Thyroid gland (tissue), 4 donors: ENCODE measurements around the gene OR4K5. TPM values are rescaled to one million over a fixed set of nuclear protein-coding genes. Genes with fewer than 3 reads are reported as not detected.

ENCODE experiments used
- DNase-seq, 2 donors: peaks; one replicate each; pipeline ENCODE4 v3.0.0-alpha.2; 2019
- H3K27ac ChIP-seq, 3 donors: fragments of 200-600 bp; sonication (generic); 1 replicate in 2 of 3; 2 replicates in 1 of 3; pipeline ENCODE4 v1.5.1; 2016 to 2019; ENCODE audit warnings: mild to moderate bottlenecking in 1 of 3, moderate library complexity in 1 of 3
- H3K27me3 ChIP-seq: fragments of 200-600 bp; sonication (generic); one replicate; pipeline ENCODE4 v1.5.1; 2019
- H3K36me3 ChIP-seq, 2 donors: fragments of 200-600 bp; sonication (generic); one replicate each; pipeline ENCODE4 v1.5.1; 2016 to 2019
- H3K4me1 ChIP-seq, 2 donors: fragments of 200-600 bp; sonication (generic); one replicate each; pipeline ENCODE4 v1.5.1; 2017 to 2019
- H3K4me3 ChIP-seq, 3 donors: fragments of 200-600 bp; sonication (generic); replicated peaks in 1 of 3; 1 replicate in 2 of 3; 2 replicates in 1 of 3; pipeline ENCODE4 v1.5.1; 2016; ENCODE audit warnings: mild to moderate bottlenecking in 1 of 3
- H3K9me3 ChIP-seq: fragments of 200-600 bp; sonication (generic); one replicate; pipeline ENCODE4 v1.5.1; 2017
- POLR2A ChIP-seq, 2 donors: fragments of 450-650 bp; IDR thresholded peaks; one replicate each; pipeline ENCODE4 v1.6.1; 2017; ENCODE audit warnings: antibody characterized with exemption in 2 of 2, mild to moderate bottlenecking in 2 of 2, moderate library complexity in 1 of 2
- WGBS, 2 donors: methylation state at CpG; one replicate each; pipeline ENCODE4 v1.1.5; 2017; 5-methylcytosine and 5-hydroxymethylcytosine counted together
- intact Hi-C: fragments of 100-400 bp; cut with DNase I; formaldehyde crosslinking; loops from one replicate; pipeline ENCODE4 v1.15.1; 2023
- total RNA-seq, 4 donors: library from RNA; depleted of rRNA; stranded (reverse); fragments of >200 nt; gene quantifications; one replicate each; pipeline ENCODE4 v1.2.3, GENCODE V29; 2016
- TF ChIP-seq, protein P1 (sequence below), 6 experiments: fragments of 200-600 bp in 3 of 6; fragments of 450-650 bp in 3 of 6; sonication (generic) in 3 of 6; IDR thresholded peaks; one replicate each; pipeline ENCODE4 v1.5.1; 2016 to 2019; ENCODE audit warnings: antibody characterized with exemption in 6 of 6, mild to moderate bottlenecking in 2 of 6, inconsistent platforms in 1 of 6, moderate library complexity in 1 of 6

Gene OR4K5, protein sequence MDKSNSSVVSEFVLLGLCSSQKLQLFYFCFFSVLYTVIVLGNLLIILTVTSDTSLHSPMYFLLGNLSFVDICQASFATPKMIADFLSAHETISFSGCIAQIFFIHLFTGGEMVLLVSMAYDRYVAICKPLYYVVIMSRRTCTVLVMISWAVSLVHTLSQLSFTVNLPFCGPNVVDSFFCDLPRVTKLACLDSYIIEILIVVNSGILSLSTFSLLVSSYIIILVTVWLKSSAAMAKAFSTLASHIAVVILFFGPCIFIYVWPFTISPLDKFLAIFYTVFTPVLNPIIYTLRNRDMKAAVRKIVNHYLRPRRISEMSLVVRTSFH
- not detected for total RNA-seq

- H3K4me3 ChIP-seq = no peak within 1 kb of the TSS
- no peaks in the 10 kb centered on the region for H3K4me1 ChIP-seq
- no peaks in the 10 kb centered on the region for H3K9me3 ChIP-seq
- no peak within 1 kb of the TSS for H3K27ac ChIP-seq
- no peaks in the 10 kb centered on the region for H3K27me3 ChIP-seq
- H3K36me3 ChIP-seq = no peaks in the 10 kb centered on the region
- intact Hi-C loops = no loop called here
- TF ChIP-seq, protein P1, sequence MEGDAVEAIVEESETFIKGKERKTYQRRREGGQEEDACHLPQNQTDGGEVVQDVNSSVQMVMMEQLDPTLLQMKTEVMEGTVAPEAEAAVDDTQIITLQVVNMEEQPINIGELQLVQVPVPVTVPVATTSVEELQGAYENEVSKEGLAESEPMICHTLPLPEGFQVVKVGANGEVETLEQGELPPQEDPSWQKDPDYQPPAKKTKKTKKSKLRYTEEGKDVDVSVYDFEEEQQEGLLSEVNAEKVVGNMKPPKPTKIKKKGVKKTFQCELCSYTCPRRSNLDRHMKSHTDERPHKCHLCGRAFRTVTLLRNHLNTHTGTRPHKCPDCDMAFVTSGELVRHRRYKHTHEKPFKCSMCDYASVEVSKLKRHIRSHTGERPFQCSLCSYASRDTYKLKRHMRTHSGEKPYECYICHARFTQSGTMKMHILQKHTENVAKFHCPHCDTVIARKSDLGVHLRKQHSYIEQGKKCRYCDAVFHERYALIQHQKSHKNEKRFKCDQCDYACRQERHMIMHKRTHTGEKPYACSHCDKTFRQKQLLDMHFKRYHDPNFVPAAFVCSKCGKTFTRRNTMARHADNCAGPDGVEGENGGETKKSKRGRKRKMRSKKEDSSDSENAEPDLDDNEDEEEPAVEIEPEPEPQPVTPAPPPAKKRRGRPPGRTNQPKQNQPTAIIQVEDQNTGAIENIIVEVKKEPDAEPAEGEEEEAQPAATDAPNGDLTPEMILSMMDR (IDR thresholded peaks at IDR 0.05) = no peak
- no peak for TF ChIP-seq POLR2A (IDR thresholded peaks at IDR 0.05)
- no peak for DNase-seq
These were observed at the start of gene OR4K5 for GRCh38 chr14:19920021-19920657. Gene OR4K5, plus strand, starts transcription at chr14:19920607. Its CDS starts 0 bp downstream, at chr14:19920607.

DNA sequence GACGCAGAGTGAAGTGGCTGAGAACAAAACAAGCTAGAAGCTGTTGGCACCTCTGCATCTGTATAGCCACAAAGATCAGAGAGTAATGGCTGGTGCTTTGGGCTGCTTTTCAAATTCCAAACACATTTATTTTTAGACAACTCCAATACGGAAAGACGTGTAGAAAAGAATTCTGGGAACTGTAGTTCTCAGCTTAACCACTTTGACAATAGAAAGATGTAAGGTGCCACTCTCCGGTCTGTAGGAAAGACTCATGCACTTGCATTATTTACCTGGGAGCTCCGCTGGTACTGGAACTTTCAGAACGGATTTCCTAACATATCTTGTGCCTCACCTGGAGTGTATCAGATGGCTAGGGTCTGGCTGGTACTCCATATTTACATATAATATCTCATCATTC lies 47.2 kb upstream of the OR4K5 start:
- Histone ChIP-seq H3K27ac (no peak overlapping the region), H3K9me3 (no peaks in the 10 kb centered on the region), H3K27me3 (no peaks in the 10 kb centered on the region), H3K36me3 (no peaks in the 10 kb centered on the region), H3K4me3 (no peak overlapping the region), H3K4me1 (no peaks in the 10 kb centered on the region)
- WGBS, 2 donors = 31 to 39% methylated on average over 6 of the region's 6 CpGs
- TF ChIP-seq, protein P1 (IDR thresholded peaks at IDR 0.05) = no peak
- no peak for TF ChIP-seq POLR2A (IDR thresholded peaks at IDR 0.05)
- intact Hi-C loops = no loop called here
- no peak for DNase-seq

- Histone ChIP-seq H3K4me3 (no peak within 1 kb of the TSS), H3K4me1 (no peaks in the 10 kb centered on the region), H3K27ac (no peak within 1 kb of the TSS), H3K27me3 (no peaks in the 10 kb centered on the region), H3K9me3 (no peaks in the 10 kb centered on the region), H3K36me3 (no peaks in the 10 kb centered on the region)
- intact Hi-C loops = no loop called here
- no peak for TF ChIP-seq POLR2A (IDR thresholded peaks at IDR 0.05)
- TF ChIP-seq, protein P1 (IDR thresholded peaks at IDR 0.05) = no peak
- 54 to 56% methylated on average over 2 of the region's 2 CpGs for WGBS, 2 donors
- no peak for DNase-seq
These were observed 45.6 kb upstream of the OR4K5 start, which contains the start of gene OR4K2 for GRCh38 chr14:19874842-19875241. Gene OR4K2, plus strand, starts transcription at chr14:19875142. Its CDS starts 1,126 bp downstream, at chr14:19876268.

DNA sequence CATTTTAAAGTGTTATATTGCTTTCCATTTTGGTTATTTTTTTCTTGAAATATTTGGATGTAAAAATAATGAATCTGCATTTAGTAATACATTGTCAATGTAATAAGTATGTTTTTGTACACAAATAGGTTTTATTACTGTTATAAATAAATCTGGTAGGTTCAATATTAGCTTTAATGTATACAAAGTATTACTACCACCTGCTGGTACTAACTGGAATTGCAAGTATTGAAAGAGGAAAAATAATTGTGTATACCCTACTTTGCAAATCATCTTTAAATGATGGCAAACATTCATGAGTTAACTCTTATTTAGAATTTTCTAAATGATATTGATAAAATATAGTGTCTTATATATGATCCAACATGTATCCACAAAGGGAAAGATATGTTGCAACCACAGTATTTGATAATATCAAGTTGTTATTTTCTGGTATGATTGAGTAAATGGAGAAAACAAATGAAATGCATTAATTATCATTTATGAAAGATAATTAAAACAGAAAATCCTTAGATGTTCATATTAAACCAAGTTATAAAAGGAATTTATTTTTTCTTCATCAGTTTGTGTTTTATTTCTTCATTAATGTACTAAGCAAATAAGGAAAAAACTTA lies 42.3 kb upstream of the OR4K5 start:
- no peaks in the 10 kb centered on the region for H3K4me1 ChIP-seq
- TF ChIP-seq, protein P1 (IDR thresholded peaks at IDR 0.05) = peak in 2 of 6 experiments; percentile 7 to 11
- no peak for TF ChIP-seq POLR2A (IDR thresholded peaks at IDR 0.05)
- intact Hi-C loops = no loop called here
- H3K27ac ChIP-seq = no peak overlapping the region
- no peaks in the 10 kb centered on the region for H3K27me3 ChIP-seq
- no peak overlapping the region for H3K4me3 ChIP-seq
- DNase-seq = no peak
- H3K36me3 ChIP-seq = no peaks in the 10 kb centered on the region
- no peaks in the 10 kb centered on the region for H3K9me3 ChIP-seq

DNA sequence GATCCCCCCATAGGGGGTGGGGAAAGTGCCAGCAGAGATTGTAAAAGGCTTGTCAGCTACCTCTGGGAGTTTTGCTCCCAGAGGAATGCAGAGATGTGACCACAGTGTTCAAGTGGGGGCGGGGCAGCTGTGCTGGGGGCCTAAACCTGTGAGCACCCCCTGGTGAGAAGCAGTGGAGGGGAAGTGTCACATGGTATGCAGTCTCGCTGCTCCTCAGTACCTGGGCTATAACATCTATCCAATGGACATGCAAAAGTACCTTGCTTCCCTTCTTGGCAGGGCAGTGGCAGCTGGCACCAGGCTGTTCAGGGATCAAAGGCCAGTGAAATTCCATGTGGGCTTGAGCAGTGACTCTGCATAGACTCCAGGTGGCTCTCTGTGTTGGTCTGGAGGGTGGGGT lies 25.1 kb upstream of the OR4K5 start:
- no peaks in the 10 kb centered on the region for H3K4me1 ChIP-seq
- H3K9me3 ChIP-seq = no peaks in the 10 kb centered on the region
- no peak for TF ChIP-seq POLR2A (IDR thresholded peaks at IDR 0.05)
- TF ChIP-seq, protein P1 (IDR thresholded peaks at IDR 0.05) = no peak

More for the DNA sequence above, 25.1 kb upstream of the OR4K5 start:
- Histone ChIP-seq H3K36me3 (no peaks in the 10 kb centered on the region), H3K27ac (no peak overlapping the region), H3K27me3 (no peaks in the 10 kb centered on the region), H3K4me3 (no peak overlapping the region)
- WGBS, 2 donors = 40 to 62% methylated on average over 2 of the region's 2 CpGs
- intact Hi-C loops = no loop called here
- no peak for DNase-seq
